ENCODE measurements around the gene TRPM4.
"Not testable (repeated sequence)": the region's sequence is repeated elsewhere in the genome, so short reads cannot be mapped to it uniquely, and the experiment has no call there.

The TRPM4 gene

GRCh38 chr19:49127674-49128544 lies 29.7 kb upstream of the TRPM4 start:
- no peak for DNase-seq

- DNase-seq = no peak
These were observed 28.9 kb upstream of the TRPM4 start for GRCh38 chr19:49128545-49129237.

- DNase-seq = no peak
These were observed 28.4 kb upstream of the TRPM4 start for GRCh38 chr19:49129238-49129583.

- DNase-seq = no peak
These were observed 27.3 kb upstream of the TRPM4 start for GRCh38 chr19:49130325-49130724.

GRCh38 chr19:49132974-49133609 lies 24.5 kb upstream of the TRPM4 start:
- no peak for DNase-seq

- DNase-seq = no peak
These were observed 23.8 kb upstream of the TRPM4 start for GRCh38 chr19:49133621-49134454.

GRCh38 chr19:49135686-49136085 lies 21.9 kb upstream of the TRPM4 start:
- no peak for DNase-seq

GRCh38 chr19:49136771-49137171 lies 20.8 kb upstream of the TRPM4 start:
- no peak for DNase-seq

- DNase-seq = no peak
These were observed 16.6 kb upstream of the TRPM4 start for GRCh38 chr19:49140951-49141350.

GRCh38 chr19:49141352-49141751 lies 16.2 kb upstream of the TRPM4 start:
- DNase-seq = no peak

- no peak for DNase-seq
These were observed 14.7 kb upstream of the TRPM4 start for GRCh38 chr19:49142866-49143335.

GRCh38 chr19:49145573-49146407 lies 11.8 kb upstream of the TRPM4 start:
- no peak for DNase-seq

- not testable (repeated sequence) for DNase-seq
These were observed 11.2 kb upstream of the TRPM4 start for GRCh38 chr19:49146408-49146770.

- DNase-seq = no peak
These were observed 9.4 kb upstream of the TRPM4 start for GRCh38 chr19:49148044-49148682.

GRCh38 chr19:49148784-49149651 lies 8.6 kb upstream of the TRPM4 start:
- DNase-seq = no peak

- DNase-seq = no peak
These were observed 7.9 kb upstream of the TRPM4 start for GRCh38 chr19:49149652-49150105.

- no peak for DNase-seq
These were observed 7.3 kb upstream of the TRPM4 start for GRCh38 chr19:49150106-49150943.

GRCh38 chr19:49150944-49151243 lies 6.7 kb upstream of the TRPM4 start:
- no peak for DNase-seq

GRCh38 chr19:49151267-49152118 lies 6.1 kb upstream of the TRPM4 start:
- no peak for DNase-seq

Measured in NCI-H1436 treated with DMSO at 0.1 percent for 48 hours (cell line).